Mononuclear cell (primary cell): ENCODE results near the gene WIPF3. TPM values are rescaled to one million over a fixed set of nuclear protein-coding genes. Genes with fewer than 3 reads are reported as not detected.

Source experiments
- H3K27me3 ChIP-seq: 2 replicates; pipeline ENCODE4 v1.6.0; 2011; ENCODE audit warnings: low read length, control low read depth; ENCODE audit not compliant: insufficient read depth
- H3K4me1 ChIP-seq: 2 replicates; pipeline ENCODE4 v1.5.1; 2011; ENCODE audit warnings: mild to moderate bottlenecking, low read length, control low read depth; ENCODE audit not compliant: insufficient read depth
- H3K4me3 ChIP-seq: 2 replicates; pipeline ENCODE4 v1.5.1; 2011; ENCODE audit warnings: mild to moderate bottlenecking, low read length, moderate library complexity
- H3K9me3 ChIP-seq: 2 replicates; pipeline ENCODE4 v1.5.1; 2011; ENCODE audit warnings: low read depth, mild to moderate bottlenecking, control low read depth, low read length
- total RNA-seq: library from RNA; depleted of rRNA; stranded (reverse); fragments of >200 nt; gene quantifications from one replicate; pipeline ENCODE4 v1.2.3, GENCODE V29; 2012

WIPF3 gene
- total RNA-seq, 1 donor: under 0.01 TPM

DNA sequence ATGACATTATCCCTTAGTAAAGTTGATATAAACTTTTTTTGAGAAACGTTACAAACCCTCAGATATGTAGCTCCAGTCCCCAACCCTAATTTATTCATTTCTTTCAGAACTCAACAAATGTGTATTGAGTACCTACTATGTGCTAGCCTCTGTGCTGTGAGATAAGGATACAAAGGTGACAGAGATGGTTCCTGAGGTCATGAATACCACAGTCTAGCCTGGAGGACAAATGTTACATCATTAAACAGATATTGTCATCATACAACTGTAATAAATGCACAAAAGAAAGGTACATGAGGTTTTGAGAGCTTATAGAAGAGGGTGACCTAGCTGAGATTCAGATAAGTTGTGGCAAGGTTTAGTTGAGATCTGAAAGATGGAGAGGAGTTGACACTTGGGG is 4.4 kb upstream of the WIPF3 start:
- H3K27me3 ChIP-seq: peaks cover 28% of the 10 kb centered on the region

DNA sequence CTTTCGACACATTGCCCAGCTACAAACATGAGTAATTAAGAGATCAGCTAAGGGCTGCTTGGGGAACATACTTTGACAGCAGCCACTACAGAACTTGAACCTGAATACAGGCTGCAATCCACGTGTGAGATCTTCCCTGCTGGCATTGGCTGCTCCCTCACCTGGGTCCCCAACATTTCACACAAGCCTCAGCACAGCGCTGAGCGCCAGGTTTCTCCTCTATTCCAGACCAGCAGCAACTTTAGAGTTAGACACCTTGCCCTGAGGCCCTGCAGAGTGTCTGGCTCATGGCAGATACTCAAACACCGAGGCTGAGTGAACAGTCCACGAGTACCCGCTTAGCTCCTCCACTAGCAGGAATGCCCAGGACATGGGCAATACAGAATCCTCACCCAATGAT is 1.3 kb upstream of the WIPF3 start:
- H3K4me1 ChIP-seq: peaks cover 6% of the 10 kb centered on the region
- H3K9me3 ChIP-seq: no peaks in the 10 kb centered on the region
- no peak overlapping the region for H3K4me3 ChIP-seq
- peaks cover 59% of the 10 kb centered on the region for H3K27me3 ChIP-seq

More for the DNA sequence above, 4.4 kb upstream of the WIPF3 start:
- Histone ChIP-seq H3K9me3 (no peaks in the 10 kb centered on the region), H3K4me1 (peaks cover 4% of the 10 kb centered on the region), H3K4me3 (no peak overlapping the region)

DNA sequence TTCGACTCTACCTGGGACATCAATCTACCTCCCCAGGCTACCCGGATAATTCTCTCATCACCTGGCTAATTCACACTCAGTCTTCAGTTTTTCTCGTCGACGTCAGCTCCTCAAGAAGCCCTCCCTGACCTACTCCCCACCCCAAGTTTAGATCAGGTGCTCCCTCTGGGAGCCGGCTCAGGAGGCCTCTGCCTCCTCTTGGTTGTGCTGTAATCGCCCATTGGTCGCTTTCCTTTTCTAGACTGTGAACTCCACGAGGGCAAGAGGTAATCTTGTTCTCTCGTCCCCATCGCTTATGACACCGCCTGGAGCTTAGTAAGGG is 461 bp upstream of the WIPF3 start:
- Histone ChIP-seq H3K4me3 (no peak overlapping the region), H3K4me1 (peaks cover 6% of the 10 kb centered on the region), H3K27me3 (peaks cover 67% of the 10 kb centered on the region), H3K9me3 (no peaks in the 10 kb centered on the region)

DNA sequence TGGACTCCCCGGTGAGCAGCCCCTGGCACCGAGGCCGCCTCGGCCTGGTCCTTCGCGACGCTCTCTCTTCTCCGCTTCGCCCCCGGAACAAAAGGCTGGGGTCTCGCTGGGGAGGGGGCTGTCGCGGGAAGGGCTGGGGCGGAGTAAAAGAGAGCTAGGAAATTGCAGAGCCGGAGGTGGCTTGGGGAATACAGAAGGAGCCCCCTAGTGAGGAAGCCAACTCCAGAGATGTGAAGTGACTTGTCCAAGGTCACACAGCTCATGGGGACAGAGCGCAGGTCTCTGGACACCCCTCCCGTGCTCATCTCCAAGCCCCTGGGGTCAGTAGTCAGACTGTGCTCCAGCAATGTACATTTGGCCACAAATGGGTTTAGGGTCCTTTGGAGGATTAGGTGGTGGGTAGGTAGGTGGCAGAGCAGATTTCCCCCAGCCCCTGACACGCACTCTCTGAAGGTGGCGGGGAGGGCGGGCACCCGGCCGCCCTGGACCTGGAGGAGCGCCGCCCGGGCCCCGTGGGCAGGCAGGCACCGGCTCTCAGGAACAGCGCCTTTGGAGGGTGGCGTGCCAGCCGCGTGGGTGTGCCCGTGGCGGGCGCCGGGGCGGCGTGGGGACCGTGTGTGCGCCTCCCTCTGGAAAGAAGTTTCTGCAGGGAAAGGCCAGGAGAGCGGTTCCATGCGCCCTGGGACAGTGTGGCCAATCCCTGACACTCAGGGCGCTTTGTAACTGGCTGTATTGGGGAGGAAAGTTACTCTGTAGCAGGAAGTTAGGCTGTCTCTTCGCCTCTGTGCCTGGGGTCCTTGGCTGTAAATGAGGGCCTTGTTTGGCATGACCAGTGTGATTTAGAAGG is 910 bp downstream of the WIPF3 start:
- Histone ChIP-seq H3K9me3 (no peaks in the 10 kb centered on the region), H3K4me3 (no peak overlapping the region), H3K27me3 (peaks cover 74% of the 10 kb centered on the region), H3K4me1 (peaks cover 6% of the 10 kb centered on the region)

DNA sequence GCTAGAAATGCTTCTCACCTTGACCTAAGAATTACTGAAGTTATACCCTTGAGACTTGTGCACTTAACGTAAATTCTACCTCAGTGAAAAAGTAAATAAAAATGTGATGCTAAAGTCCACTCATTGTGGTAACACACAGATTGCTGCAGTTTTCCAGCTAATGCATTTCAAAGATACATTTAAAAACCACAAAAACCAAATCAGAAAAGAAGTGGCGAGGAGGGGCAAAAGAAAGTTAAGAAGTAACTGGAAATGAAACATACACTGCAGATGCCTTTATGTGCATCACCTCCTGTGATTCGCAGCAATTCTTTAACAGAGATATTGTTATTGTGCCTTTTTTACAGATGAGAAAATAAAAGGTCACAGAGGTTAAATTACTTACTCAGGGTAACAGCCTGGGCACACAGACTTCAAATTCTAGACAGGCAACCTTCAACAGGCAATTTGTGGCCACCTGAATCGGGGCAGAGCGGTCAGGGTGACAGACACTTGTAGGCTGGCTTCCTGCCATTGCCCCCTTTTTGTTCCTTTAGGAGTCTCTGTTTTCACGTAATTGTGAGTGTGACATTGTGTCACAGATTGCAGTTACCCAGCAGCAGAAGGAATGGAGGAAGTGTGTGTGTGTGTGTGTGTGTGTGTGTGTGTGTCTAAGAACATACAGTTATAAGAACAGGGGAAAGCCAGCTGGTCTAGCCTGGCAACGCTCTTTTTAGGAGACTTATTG is 1.9 kb downstream of the WIPF3 start:
- no peak overlapping the region for H3K4me3 ChIP-seq
- peaks cover 72% of the 10 kb centered on the region for H3K27me3 ChIP-seq
- H3K4me1 ChIP-seq: peaks cover 6% of the 10 kb centered on the region
- no peaks in the 10 kb centered on the region for H3K9me3 ChIP-seq

DNA sequence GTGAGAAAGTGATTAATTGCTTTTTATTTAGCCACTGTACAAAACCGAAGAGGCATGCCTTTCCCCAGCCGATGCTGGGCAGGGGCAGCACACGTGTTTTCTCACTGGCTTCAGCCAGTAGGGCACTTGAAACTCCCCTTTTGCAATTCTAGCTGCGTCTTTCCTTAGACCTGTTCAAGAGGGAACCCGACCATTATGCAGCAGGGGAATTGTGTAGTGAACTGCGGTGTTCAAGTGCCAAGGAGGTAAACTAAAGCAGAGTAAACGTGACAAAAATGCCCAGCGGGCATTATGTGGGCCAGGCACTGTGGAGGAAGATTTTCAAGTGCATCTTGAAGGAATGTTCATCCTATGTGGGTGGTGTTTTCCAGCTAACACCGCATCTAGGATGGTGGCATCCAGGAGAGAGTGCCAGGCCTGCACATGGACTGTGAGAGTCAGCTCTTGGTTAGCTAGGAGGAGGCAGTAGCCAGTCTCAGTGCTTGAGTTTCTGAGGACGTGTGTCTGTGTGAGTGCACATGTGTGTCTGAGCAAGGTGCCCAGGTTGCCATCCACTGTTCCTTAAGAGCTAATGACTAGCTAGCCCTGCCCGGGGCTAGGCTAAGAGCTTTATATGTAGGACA is 3.3 kb downstream of the WIPF3 start:
- peaks cover 6% of the 10 kb centered on the region for H3K4me1 ChIP-seq
- H3K9me3 ChIP-seq: no peaks in the 10 kb centered on the region
- H3K4me3 ChIP-seq: no peak overlapping the region
- peaks cover 72% of the 10 kb centered on the region for H3K27me3 ChIP-seq

DNA sequence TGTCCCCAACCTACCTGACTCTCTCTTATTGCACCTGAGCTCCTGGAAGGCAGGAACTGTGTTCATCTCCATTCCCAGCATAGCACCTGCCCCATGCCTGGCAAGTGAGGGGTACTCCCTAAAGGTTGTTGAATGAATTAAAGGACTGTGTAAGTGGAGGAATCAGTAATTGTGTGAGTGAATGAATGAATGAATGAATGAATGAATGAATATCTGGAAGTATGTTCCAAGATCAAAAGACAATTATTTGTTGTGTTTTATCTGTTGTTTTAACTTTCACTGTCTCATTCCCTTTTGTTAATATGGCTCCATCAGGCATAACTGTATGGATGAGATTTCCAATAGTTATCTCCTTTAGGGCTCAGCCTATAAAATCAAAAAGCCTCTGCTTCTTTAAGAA is 4.0 kb downstream of the WIPF3 start:
- peaks cover 6% of the 10 kb centered on the region for H3K4me1 ChIP-seq
- no peak overlapping the region for H3K4me3 ChIP-seq
- H3K9me3 ChIP-seq: no peaks in the 10 kb centered on the region
- peaks cover 66% of the 10 kb centered on the region for H3K27me3 ChIP-seq

DNA sequence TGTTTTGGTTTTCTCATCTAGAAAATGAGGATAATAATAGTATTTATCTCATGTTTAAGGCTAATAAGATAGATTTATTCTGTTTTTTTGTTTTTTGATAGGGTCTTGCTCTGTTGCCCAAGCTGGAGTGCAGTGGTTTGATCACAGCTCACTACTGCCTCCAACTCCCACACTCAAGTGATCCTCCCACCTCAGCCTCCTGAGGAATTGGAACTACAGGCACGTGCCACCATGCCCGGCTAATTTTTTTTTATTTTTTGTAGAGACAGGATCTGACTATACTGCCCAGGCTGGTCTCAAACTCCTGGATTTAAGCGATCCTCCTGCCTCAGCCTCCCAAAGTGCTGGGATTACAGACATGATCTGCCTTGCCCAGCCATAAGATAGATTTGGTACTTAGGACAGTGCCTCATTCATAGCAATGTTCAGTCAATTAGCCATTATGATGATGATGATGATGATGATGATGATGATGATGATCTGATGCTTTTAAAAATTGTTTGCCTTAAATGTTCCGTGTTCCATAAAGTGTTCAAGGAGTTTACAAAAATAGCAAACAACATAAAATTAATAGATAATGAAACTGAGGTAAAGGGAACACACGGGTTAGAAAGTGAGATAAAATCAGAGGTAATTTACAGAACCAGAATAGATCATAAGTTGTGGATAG is 4.6 kb downstream of the WIPF3 start:
- Histone ChIP-seq H3K27me3 (peaks cover 59% of the 10 kb centered on the region), H3K4me1 (peaks cover 6% of the 10 kb centered on the region), H3K9me3 (no peaks in the 10 kb centered on the region), H3K4me3 (no peak overlapping the region)

DNA sequence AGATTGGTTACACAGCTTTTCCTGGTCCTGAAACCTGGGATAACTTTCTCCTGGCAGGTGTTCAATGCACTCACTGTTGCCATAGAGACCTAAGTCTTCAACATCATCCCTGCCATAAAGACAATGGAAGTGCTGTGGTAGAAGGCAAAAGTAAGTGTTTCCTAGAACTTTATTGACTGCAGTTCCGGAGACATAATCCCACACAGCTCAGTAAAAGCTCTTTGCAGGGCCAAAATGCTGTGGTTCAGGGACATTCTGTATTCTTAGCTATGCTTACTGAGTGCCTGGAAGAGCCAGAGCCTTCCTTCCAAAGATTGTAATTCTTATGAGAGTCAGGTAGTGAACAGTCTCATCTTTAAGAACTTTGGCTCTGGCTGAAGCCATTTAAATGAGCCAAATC is 5.3 kb downstream of the WIPF3 start:
- H3K9me3 ChIP-seq: no peaks in the 10 kb centered on the region
- peaks cover 57% of the 10 kb centered on the region for H3K27me3 ChIP-seq
- H3K4me1 ChIP-seq: peaks cover 6% of the 10 kb centered on the region
- H3K4me3 ChIP-seq: no peak overlapping the region

DNA sequence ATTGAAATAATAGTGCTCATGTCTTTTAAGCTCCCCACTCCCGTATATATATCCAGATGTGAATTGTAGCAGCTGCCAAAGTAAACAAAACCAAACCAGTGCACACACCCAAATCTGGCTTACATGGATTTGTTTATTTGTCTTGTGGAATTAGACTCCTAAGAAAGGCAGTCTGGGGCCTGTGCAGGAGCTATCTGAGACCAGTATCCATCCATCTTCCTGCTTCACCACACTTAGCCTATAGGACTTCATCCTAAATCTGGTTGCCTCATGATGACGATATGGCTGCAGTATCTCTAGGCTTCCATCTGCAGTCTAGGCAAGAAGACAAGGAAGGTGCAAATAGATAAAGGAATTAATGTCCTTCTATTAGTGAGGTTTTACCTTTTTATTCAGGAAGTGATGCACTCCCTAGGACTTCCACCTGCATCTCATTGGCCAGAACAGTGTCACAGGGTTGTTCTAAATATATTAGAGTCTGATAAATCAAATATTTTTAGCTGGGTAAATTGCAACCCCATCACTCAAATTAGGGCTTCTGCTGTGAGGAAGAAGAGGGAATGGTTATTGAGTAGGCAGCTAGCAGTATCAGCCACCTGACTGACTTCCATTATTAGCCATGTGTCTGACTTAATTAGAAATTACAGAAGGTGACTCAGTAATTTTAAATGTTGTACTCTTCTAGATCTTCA is 6.0 kb downstream of the WIPF3 start:
- no peaks in the 10 kb centered on the region for H3K4me1 ChIP-seq
- H3K4me3 ChIP-seq: no peak overlapping the region
- H3K9me3 ChIP-seq: no peaks in the 10 kb centered on the region
- peaks cover 52% of the 10 kb centered on the region for H3K27me3 ChIP-seq

DNA sequence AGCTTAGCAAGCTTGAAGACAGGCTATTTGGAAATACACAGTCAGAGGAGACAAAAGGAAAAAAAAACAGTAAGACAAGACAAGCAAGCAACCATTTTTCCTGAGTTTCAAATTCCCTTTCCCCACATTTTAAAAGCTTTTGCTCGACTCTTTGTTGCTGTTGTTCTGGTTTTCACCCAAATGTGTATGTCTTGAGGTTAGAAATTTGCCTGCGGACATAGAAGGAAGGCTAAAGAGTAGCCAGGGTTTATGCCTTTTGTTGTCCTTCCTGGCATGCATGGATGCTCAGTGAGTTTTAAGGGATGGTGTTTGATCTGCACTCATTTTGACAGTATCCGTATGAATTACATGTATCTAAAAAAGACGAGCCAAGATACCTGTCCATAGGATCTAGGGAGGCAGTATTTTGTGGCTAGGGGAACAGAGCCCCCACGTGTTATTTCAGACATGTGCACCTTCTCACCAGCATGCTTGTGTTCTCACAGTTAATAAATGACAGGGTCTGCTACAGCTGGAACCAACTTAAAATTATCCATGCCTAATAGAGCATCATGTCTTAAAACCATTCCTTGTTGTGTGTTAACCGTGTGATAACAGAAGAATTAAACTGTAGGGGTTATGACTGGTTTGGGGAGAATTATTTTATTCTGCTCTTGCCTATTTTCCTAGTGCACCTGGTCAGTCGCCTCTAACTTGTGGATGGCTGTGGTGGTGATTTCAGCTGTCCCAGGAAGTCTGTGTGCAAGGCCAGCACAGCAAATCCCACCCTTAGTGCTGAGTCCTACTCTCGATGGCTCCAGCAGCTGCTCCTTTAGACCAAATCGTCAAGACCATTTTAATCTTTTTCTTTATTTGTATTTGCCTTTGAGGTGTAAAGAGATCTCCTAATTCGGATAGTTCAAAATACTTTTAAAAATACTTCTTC is 9.1 kb downstream of the WIPF3 start:
- Histone ChIP-seq H3K4me1 (no peaks in the 10 kb centered on the region), H3K4me3 (no peak overlapping the region)

DNA sequence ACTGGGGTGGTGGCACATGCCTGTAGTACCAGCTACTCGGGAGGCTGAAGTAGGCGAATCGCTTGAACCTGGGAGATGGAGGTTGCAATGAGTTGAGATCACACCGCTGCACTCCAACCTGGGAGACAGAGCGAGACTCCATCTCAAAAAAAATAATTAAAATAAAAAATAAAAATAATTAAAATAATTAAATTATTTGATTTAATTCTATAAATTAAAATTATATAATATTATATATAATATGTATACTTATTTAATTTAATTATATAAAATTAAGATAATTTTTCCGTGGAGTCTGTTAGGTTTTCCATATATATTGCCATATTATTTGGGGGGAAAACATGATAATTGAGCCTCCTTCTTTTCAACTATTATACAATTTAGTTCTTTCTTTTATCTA is 12.0 kb downstream of the WIPF3 start:
- H3K4me3 ChIP-seq: no peak overlapping the region
- H3K27me3 ChIP-seq: peaks cover 22% of the 10 kb centered on the region
- H3K9me3 ChIP-seq: no peaks in the 10 kb centered on the region
- no peaks in the 10 kb centered on the region for H3K4me1 ChIP-seq

More for the DNA sequence above, 9.1 kb downstream of the WIPF3 start:
- Histone ChIP-seq H3K27me3 (peaks cover 25% of the 10 kb centered on the region), H3K9me3 (no peaks in the 10 kb centered on the region)

DNA sequence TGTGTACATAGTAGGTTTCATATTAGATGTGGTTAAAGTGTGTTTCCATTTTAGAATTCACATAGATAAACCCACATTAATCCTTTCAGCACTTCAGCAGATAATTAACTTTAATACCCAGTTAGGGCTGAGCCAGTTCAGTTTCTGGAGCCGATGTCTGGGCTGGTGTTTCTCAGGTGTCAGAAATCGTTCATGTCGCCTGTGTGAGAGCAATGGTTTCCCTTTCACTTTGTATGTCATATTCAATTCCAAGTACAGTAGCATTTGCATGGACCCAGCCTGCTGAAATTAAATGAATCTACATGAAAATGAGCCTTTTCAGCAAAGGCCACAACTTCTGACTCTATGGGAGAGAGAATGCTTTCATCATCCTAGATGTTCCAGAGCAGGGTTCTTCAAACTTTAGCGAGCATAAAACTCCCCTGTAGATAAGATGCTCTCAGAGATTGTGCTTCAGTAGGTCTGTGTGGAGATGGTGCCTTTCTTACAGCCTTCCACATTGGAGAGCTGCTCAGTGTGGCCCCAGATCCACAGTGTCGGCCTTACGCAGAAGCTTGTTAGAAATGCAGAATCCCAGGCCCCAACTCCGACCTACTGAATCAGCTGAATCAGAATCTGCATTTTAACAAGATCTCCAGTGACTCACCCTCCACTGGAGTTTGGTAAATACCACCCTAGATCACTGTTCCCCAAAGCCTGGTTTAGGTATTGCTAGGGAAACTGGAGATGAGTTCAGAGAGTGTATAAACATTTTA is 19.6 kb downstream of the WIPF3 start:
- Histone ChIP-seq H3K4me3 (no peak overlapping the region), H3K4me1 (no peaks in the 10 kb centered on the region), H3K27me3 (peaks cover 6% of the 10 kb centered on the region), H3K9me3 (no peaks in the 10 kb centered on the region)
